Cerebellar cortex (tissue), 1 donor: ENCODE data around the gene TEX30.
"Not testable (repeated sequence)": the region's sequence is repeated elsewhere in the genome, so short reads cannot be mapped to it uniquely, and the experiment has no call there.

Experiments
- DNase-seq: peaks from one replicate; pipeline ENCODE4 v3.0.0-alpha.2; 2015; ENCODE audit warnings: low spot score

TEX30 gene

GRCh38 chr13:102773441-102774213 is at the start of gene TEX30:
TEX30 (minus strand) TSS chr13:102773786; CDS start chr13:102770026, 3,760 bp downstream.
- DNase-seq: peak; percentile 73

GRCh38 chr13:102817907-102818306 is 44.3 kb upstream of the TEX30 start:
- DNase-seq: peak; percentile 22

- no peak for DNase-seq
Measured at GRCh38 chr13:102817241-102817640, 43.7 kb upstream of the TEX30 start.

- DNase-seq: no peak
Measured at GRCh38 chr13:102816708-102817107, 43.1 kb upstream of the TEX30 start.

- DNase-seq: no peak
Measured at GRCh38 chr13:102815788-102816187, 42.2 kb upstream of the TEX30 start.

GRCh38 chr13:102814793-102815192 is 41.2 kb upstream of the TEX30 start:
- DNase-seq: no peak

GRCh38 chr13:102814025-102814607 is 40.5 kb upstream of the TEX30 start:
- no peak for DNase-seq

- DNase-seq: no peak
Measured at GRCh38 chr13:102812611-102813287, 39.2 kb upstream of the TEX30 start.

- DNase-seq: no peak
Measured at GRCh38 chr13:102807699-102808098, 34.1 kb upstream of the TEX30 start.

GRCh38 chr13:102805680-102806079 is 32.1 kb upstream of the TEX30 start:
- no peak for DNase-seq

- peak; percentile 68 for DNase-seq
Measured at GRCh38 chr13:102800145-102801041, 26.8 kb upstream of the TEX30 start.

- DNase-seq: peak; percentile 24
Measured at GRCh38 chr13:102799426-102800144, 26.0 kb upstream of the TEX30 start.

GRCh38 chr13:102798581-102799425 is 25.2 kb upstream of the TEX30 start, which contains the start of the genes BIVM and POGLUT2:
BIVM (plus strand) TSS chr13:102799119; CDS start chr13:102807268, 8,149 bp downstream.
POGLUT2 (minus strand) TSS chr13:102798976; CDS start chr13:102798670, 306 bp downstream.
- DNase-seq: peak; percentile 96

- no peak for DNase-seq
Measured at GRCh38 chr13:102793611-102794355, 20.2 kb upstream of the TEX30 start.

- no peak for DNase-seq
Measured at GRCh38 chr13:102792396-102792795, 18.8 kb upstream of the TEX30 start.

GRCh38 chr13:102788683-102789082 is 15.1 kb upstream of the TEX30 start:
- DNase-seq: no peak

- DNase-seq: no peak
Measured at GRCh38 chr13:102784483-102784882, 10.9 kb upstream of the TEX30 start.

GRCh38 chr13:102781591-102781990 is 8.0 kb upstream of the TEX30 start:
- DNase-seq: no peak

GRCh38 chr13:102780656-102781055 is 7.1 kb upstream of the TEX30 start:
- DNase-seq: not testable (repeated sequence)
